Measurements from ENCODE around the gene KLF2. TPM values are rescaled to one million over a fixed set of nuclear protein-coding genes. Genes with fewer than 3 reads are reported as not detected.

The KLF2 gene
- total RNA-seq, 4 donors from 2014 or later, result 27.0 to 41.1 (median 36.9) TPM

GRCh38 chr19:16333001-16333586, 8.5 kb downstream of the KLF2 start:
- Histone ChIP-seq H3K4me3 (no peak overlapping the region), H3K27ac (no peak overlapping the region), H3K9me3 (no peaks in the 10 kb centered on the region), H3K4me1 (peaks cover 21% of the 10 kb centered on the region), H3K36me3 (no peaks in the 10 kb centered on the region), H3K27me3 (no peaks in the 10 kb centered on the region)
- WGBS, result 92% methylated on average over 12 of the region's 12 CpGs
- DNase-seq (ENCODE audit: low spot score in 2 of 2), result no peak
- no peak for TF ChIP-seq EP300 (IDR thresholded peaks at IDR 0.05)
- no peak for TF ChIP-seq POLR2AphosphoS5 (IDR thresholded peaks at IDR 0.05)
- no peak for TF ChIP-seq POLR2A (IDR thresholded peaks at IDR 0.05)
- TF ChIP-seq CTCF (IDR thresholded peaks at IDR 0.05), result no peak

GRCh38 chr19:16334411-16334810, 9.8 kb downstream of the KLF2 start:
- TF ChIP-seq EP300 (IDR thresholded peaks at IDR 0.05) (no peak), CTCF (IDR thresholded peaks at IDR 0.05) (no peak), POLR2AphosphoS5 (IDR thresholded peaks at IDR 0.05) (no peak), POLR2A (IDR thresholded peaks at IDR 0.05) (no peak)
- Histone ChIP-seq H3K4me1 (peaks cover 25% of the 10 kb centered on the region), H3K27me3 (no peaks in the 10 kb centered on the region), H3K4me3 (no peak overlapping the region), H3K36me3 (no peaks in the 10 kb centered on the region), H3K27ac (no peak overlapping the region), H3K9me3 (no peaks in the 10 kb centered on the region)
- no peak for DNase-seq (ENCODE audit: low spot score in 2 of 2)
- 71% methylated on average over 1 of the region's 1 CpG for WGBS

- no peaks in the 10 kb centered on the region for H3K27me3 ChIP-seq
- DNase-seq (ENCODE audit: low spot score in 2 of 2), result no peak
- no peak for TF ChIP-seq POLR2A (IDR thresholded peaks at IDR 0.05)
- no peak for TF ChIP-seq POLR2AphosphoS5 (IDR thresholded peaks at IDR 0.05)
- no peak for TF ChIP-seq EP300 (IDR thresholded peaks at IDR 0.05)
- TF ChIP-seq CTCF (IDR thresholded peaks at IDR 0.05), result no peak
- H3K27ac ChIP-seq, result no peak overlapping the region
- peaks cover 24% of the 10 kb centered on the region for H3K4me1 ChIP-seq
- H3K9me3 ChIP-seq, result no peaks in the 10 kb centered on the region
- no peak overlapping the region for H3K4me3 ChIP-seq
- 91% methylated on average over 20 of the region's 20 CpGs for WGBS
- H3K36me3 ChIP-seq, result no peaks in the 10 kb centered on the region
Measured at GRCh38 chr19:16335226-16335625, 10.6 kb downstream of the KLF2 start.

GRCh38 chr19:16336571-16336970, 11.9 kb downstream of the KLF2 start:
- no peak for DNase-seq (ENCODE audit: low spot score in 2 of 2)
- H3K4me3 ChIP-seq, result no peak overlapping the region
- H3K9me3 ChIP-seq, result no peaks in the 10 kb centered on the region
- H3K27ac ChIP-seq, result no peak overlapping the region
- no peaks in the 10 kb centered on the region for H3K36me3 ChIP-seq
- TF ChIP-seq EP300 (IDR thresholded peaks at IDR 0.05) (no peak), POLR2A (IDR thresholded peaks at IDR 0.05) (no peak), CTCF (IDR thresholded peaks at IDR 0.05) (no peak), POLR2AphosphoS5 (IDR thresholded peaks at IDR 0.05) (no peak)
- peaks cover 20% of the 10 kb centered on the region for H3K4me1 ChIP-seq
- H3K27me3 ChIP-seq, result no peaks in the 10 kb centered on the region
- WGBS, result 90% methylated on average over 4 of the region's 4 CpGs

GRCh38 chr19:16337809-16338469, 13.3 kb downstream of the KLF2 start:
- H3K4me3 ChIP-seq, result no peak overlapping the region
- H3K9me3 ChIP-seq, result no peaks in the 10 kb centered on the region
- 79% methylated on average over 8 of the region's 13 CpGs for WGBS
- no peak overlapping the region for H3K27ac ChIP-seq
- TF ChIP-seq EP300 (IDR thresholded peaks at IDR 0.05) (no peak), POLR2A (IDR thresholded peaks at IDR 0.05) (no peak), CTCF (IDR thresholded peaks at IDR 0.05) (no peak), POLR2AphosphoS5 (IDR thresholded peaks at IDR 0.05) (no peak)
- DNase-seq (ENCODE audit: low spot score in 2 of 2), result no peak
- no peaks in the 10 kb centered on the region for H3K36me3 ChIP-seq
- no peaks in the 10 kb centered on the region for H3K27me3 ChIP-seq
- peaks cover 30% of the 10 kb centered on the region for H3K4me1 ChIP-seq
